CD4-positive, alpha-beta T cell (primary cell): ENCODE measurements around the gene GPR158. TPM values are rescaled to one million over a fixed set of nuclear protein-coding genes. Genes with fewer than 3 reads are reported as not detected.

ENCODE experiments used
- ATAC-seq: fragments of 200-7000 bp; cut with Tn5 transposase; one replicate; pipeline ENCODE4 v1.10.0; 2022; ENCODE audit warnings: mild to moderate bottlenecking; ENCODE audit not compliant: poor library complexity
- CTCF ChIA-PET: fragments of 350-600 bp; sonication (Branson Sonifier 250); formaldehyde crosslinking; loops from one replicate; lab custom pipeline; 2021; ENCODE audit warnings: antibody characterized with exemption, inconsistent platforms; lab: Charles Lee
- POLR2A ChIA-PET: fragments of 350-600 bp; sonication (Branson Sonifier 250); formaldehyde crosslinking; loops from one replicate; lab custom pipeline; 2021; ENCODE audit warnings: antibody characterized with exemption, inconsistent platforms; lab: Charles Lee
- DNase-seq, 14 experiments: peaks; one replicate each; pipeline ENCODE4 v3.0.0-alpha.2; 2013 to 2020; ENCODE audit warnings: mixed read lengths in 2 of 14
- H3K27ac ChIP-seq, 2 donors: one replicate each; pipeline versions ENCODE4 v1.5.1 to v1.7.0; 2013; ENCODE audit warnings: low read length in 2 of 2, low read depth in 1 of 2, mild to moderate bottlenecking in 1 of 2
- H3K27me3 ChIP-seq, 2 experiments: 1 replicate in 1 of 2; 2 replicates in 1 of 2; pipeline versions ENCODE4 v1.6.1 to v1.7.0; 2013; ENCODE audit warnings: low read length in 2 of 2, control low read depth in 1 of 2, mild to moderate bottlenecking in 1 of 2, moderate library complexity in 1 of 2; ENCODE audit not compliant: insufficient read depth in 2 of 2, control insufficient read depth in 1 of 2
- H3K36me3 ChIP-seq: one replicate; pipeline ENCODE4 v1.6.1; 2013; ENCODE audit warnings: low read length, control low read depth; ENCODE audit not compliant: insufficient read depth
- H3K4me1 ChIP-seq: one replicate; pipeline ENCODE4 v1.6.1; 2013; ENCODE audit warnings: low read length, control low read depth; ENCODE audit not compliant: insufficient read depth
- H3K4me3 ChIP-seq: one replicate; pipeline ENCODE4 v1.5.1; 2013; ENCODE audit warnings: mild to moderate bottlenecking, low read length, moderate library complexity
- H3K9me3 ChIP-seq, 2 experiments: 1 replicate in 1 of 2; 2 replicates in 1 of 2; pipeline versions ENCODE4 v1.6.1 to v1.7.0; 2013; ENCODE audit warnings: low read length in 2 of 2, mild to moderate bottlenecking in 2 of 2, control low read depth in 1 of 2, moderate library complexity in 1 of 2; ENCODE audit not compliant: control insufficient read depth in 1 of 2, insufficient read depth in 1 of 2
- H3K27ac Mint-ChIP-seq: one replicate; pipeline ENCODE4 v1.8.0; 2020; ENCODE audit warnings: mixed read lengths
- H3K27me3 Mint-ChIP-seq: one replicate; pipeline ENCODE4 v1.8.0; 2021; ENCODE audit warnings: mixed read lengths
- H3K36me3 Mint-ChIP-seq: one replicate; pipeline ENCODE4 v1.8.0; 2021; ENCODE audit warnings: low read depth, mixed read lengths
- H3K4me1 Mint-ChIP-seq: one replicate; pipeline ENCODE4 v1.8.0; 2021; ENCODE audit warnings: low read depth, mixed read lengths
- H3K4me3 Mint-ChIP-seq: one replicate; pipeline ENCODE4 v1.8.0; 2020; ENCODE audit warnings: mild to moderate bottlenecking, mixed read lengths
- H3K9me3 Mint-ChIP-seq: one replicate; pipeline ENCODE4 v1.8.0; 2020; ENCODE audit warnings: mixed read lengths
- intact Hi-C, 2 experiments: fragments of 100-400 bp; cut with DNase I in 1 of 2; cut with micrococcal nuclease in 1 of 2; formaldehyde crosslinking; loops; one replicate each; pipeline versions ENCODE4 v1.15.1 to v1.9.0; 2023 to 2025; cut with DNase I, micrococcal nuclease
- total RNA-seq, 174 experiments: library from RNA in 2 of 174; stranded (reverse) in 2 of 174; gene quantifications; one replicate each; pipeline ENCODE4 v1.2.3 and lab custom pipeline; 2021 to 2026
- TF ChIP-seq, protein P1 (sequence below): fragments of 200-600 bp; IDR thresholded peaks from one replicate; pipeline ENCODE4 v1.8.0; 2022; ENCODE audit warnings: antibody characterized with exemption, mild to moderate bottlenecking

Gene GPR158
- total RNA-seq, 2 experiments from 2014 or later, result not detected

DNA sequence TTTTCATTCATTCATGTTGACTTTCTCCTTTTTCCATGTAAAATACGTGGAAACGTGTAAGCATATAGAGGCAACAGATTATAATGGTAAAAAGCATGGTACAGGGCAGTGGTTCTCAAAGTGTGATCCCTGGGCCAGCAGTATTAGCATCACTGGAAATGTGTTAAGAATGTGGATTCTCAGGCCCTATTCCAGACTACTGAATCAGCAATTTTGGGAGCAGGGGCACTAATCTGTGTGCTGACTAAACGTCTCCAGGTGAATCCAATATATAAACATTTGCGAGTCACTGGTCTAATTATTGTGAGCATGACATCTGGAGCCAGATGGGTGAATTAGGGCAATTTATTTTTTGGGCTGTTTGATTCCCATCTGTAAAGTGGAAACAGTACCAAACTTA, 5.1 kb upstream of the GPR158 start:
- H3K4me3 Mint-ChIP-seq, result no peak overlapping the region
- peaks cover 14 to 18% of the 10 kb centered on the region in 2 experiments for H3K27me3 ChIP-seq
- peaks cover 7% of the 10 kb centered on the region for H3K9me3 Mint-ChIP-seq
- H3K9me3 ChIP-seq, result peaks cover 0 to 6% of the 10 kb centered on the region in 2 experiments
- TF ChIP-seq, protein P1, sequence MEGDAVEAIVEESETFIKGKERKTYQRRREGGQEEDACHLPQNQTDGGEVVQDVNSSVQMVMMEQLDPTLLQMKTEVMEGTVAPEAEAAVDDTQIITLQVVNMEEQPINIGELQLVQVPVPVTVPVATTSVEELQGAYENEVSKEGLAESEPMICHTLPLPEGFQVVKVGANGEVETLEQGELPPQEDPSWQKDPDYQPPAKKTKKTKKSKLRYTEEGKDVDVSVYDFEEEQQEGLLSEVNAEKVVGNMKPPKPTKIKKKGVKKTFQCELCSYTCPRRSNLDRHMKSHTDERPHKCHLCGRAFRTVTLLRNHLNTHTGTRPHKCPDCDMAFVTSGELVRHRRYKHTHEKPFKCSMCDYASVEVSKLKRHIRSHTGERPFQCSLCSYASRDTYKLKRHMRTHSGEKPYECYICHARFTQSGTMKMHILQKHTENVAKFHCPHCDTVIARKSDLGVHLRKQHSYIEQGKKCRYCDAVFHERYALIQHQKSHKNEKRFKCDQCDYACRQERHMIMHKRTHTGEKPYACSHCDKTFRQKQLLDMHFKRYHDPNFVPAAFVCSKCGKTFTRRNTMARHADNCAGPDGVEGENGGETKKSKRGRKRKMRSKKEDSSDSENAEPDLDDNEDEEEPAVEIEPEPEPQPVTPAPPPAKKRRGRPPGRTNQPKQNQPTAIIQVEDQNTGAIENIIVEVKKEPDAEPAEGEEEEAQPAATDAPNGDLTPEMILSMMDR, result no peak
- DNase-seq (no peak), ATAC-seq (no peak)
- H3K27me3 Mint-ChIP-seq, result peaks cover 75% of the 10 kb centered on the region
- no peaks in the 10 kb centered on the region for H3K36me3 ChIP-seq
- peaks cover 4% of the 10 kb centered on the region for H3K4me1 Mint-ChIP-seq
- peaks cover 5% of the 10 kb centered on the region for H3K4me1 ChIP-seq
- ChIA-PET POLR2A (no interaction called here), CTCF (no interaction called here)
- H3K27ac Mint-ChIP-seq, result no peak overlapping the region
- intact Hi-C loops, result no loop called here
- no peak overlapping the region for H3K4me3 ChIP-seq
- H3K27ac ChIP-seq, result no peak overlapping the region
- no peaks in the 10 kb centered on the region for H3K36me3 Mint-ChIP-seq

DNA sequence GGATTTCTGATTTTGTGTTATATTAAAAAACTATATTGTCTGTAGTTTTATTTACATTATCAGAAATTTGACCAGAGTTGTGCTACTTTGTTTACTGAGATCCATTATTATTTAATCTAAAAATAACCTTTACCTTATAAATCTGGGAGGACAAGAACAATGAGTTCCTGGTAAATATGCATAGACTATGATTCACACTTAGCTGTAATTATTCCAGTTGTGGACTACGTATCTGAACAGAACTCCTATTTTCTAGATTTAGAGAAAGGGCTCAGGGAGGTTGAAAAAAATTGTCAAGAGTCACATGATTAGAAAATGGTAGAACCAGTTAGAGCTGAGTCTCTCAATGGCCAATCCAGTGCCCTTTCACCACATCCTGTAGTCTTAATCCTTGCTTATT, 4.2 kb upstream of the GPR158 start:
- peaks cover 4% of the 10 kb centered on the region for H3K4me1 Mint-ChIP-seq
- Histone ChIP-seq H3K4me1 (peaks cover 13% of the 10 kb centered on the region), H3K27me3 (peaks cover 23 to 26% of the 10 kb centered on the region in 2 experiments), H3K4me3 (no peak overlapping the region), H3K9me3 (peaks cover 0 to 15% of the 10 kb centered on the region in 2 experiments), H3K27ac (no peak overlapping the region), H3K36me3 (no peaks in the 10 kb centered on the region)
- no peak overlapping the region for H3K4me3 Mint-ChIP-seq
- CTCF ChIA-PET, result no interaction called here
- TF ChIP-seq, protein P1, result no peak
- peaks cover 7% of the 10 kb centered on the region for H3K9me3 Mint-ChIP-seq
- peaks cover 68% of the 10 kb centered on the region for H3K27me3 Mint-ChIP-seq
- H3K27ac Mint-ChIP-seq, result no peak overlapping the region
- intact Hi-C loops, result no loop called here
- ATAC-seq (no peak), DNase-seq (no peak)
- POLR2A ChIA-PET, result no interaction called here
- H3K36me3 Mint-ChIP-seq, result no peaks in the 10 kb centered on the region

DNA sequence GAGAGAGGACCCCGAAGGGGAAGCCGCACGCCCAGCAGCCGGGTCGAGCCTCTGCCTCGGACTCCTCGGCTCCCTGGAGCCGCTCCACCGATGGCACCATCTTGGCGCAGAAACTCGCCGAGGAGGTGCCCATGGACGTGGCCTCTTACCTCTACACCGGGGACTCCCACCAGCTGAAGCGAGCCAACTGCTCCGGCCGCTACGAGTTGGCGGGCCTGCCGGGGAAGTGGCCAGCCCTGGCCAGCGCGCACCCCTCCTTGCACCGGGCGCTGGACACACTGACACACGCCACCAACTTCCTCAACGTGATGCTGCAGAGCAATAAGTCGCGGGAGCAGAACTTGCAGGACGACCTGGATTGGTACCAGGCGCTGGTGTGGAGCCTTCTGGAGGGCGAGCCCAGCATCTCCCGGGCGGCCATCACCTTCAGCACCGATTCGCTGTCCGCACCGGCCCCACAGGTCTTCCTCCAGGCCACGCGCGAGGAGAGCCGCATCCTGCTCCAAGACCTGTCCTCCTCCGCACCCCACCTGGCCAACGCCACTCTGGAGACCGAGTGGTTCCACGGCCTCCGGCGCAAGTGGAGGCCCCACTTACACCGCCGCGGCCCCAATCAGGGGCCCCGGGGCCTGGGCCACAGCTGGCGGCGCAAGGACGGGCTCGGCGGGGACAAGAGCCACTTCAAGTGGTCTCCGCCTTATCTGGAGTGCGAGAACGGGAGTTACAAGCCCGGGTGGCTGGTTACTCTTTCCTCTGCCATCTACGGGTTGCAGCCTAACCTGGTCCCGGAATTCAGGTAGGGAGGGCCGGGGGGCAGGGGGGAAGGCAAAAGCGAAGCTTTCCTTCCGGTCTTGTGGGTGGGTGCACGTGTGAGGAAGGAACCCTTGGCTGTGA, 973 bp downstream of the GPR158 start:
- Mint-ChIP-seq H3K36me3 (no peaks in the 10 kb centered on the region), H3K27me3 (peaks cover 72% of the 10 kb centered on the region), H3K4me3 (no peak overlapping the region), H3K4me1 (peaks cover 8% of the 10 kb centered on the region), H3K9me3 (peaks cover 7% of the 10 kb centered on the region), H3K27ac (no peak overlapping the region)
- Histone ChIP-seq H3K36me3 (no peaks in the 10 kb centered on the region), H3K4me1 (peaks cover 13% of the 10 kb centered on the region), H3K4me3 (no peak overlapping the region), H3K27ac (no peak overlapping the region), H3K9me3 (peaks cover 0 to 27% of the 10 kb centered on the region in 2 experiments), H3K27me3 (peaks cover 39 to 49% of the 10 kb centered on the region in 2 experiments)
- POLR2A ChIA-PET, result no interaction called here
- ATAC-seq, result no peak
- intact Hi-C loops, result no loop called here
- TF ChIP-seq, protein P1, result no peak
- no peak for DNase-seq
- CTCF ChIA-PET, result no interaction called here
